HG02759 (cell line): ENCODE results near the gene TGFA.

Experiments
- ATAC-seq: cut with Tn5 transposase; IDR thresholded peaks from one replicate; pipeline ENCODE4 v1.9.1; 2021; ENCODE audit warnings: mild to moderate bottlenecking, moderate library complexity; ENCODE audit not compliant: unreplicated experiment

Gene TGFA

GRCh38 chr2:70553584-70554337, at the start of gene TGFA:
Gene TGFA, minus strand, starts transcription at chr2:70553826. Its CDS starts 59 bp downstream, at chr2:70553767.
- ATAC-seq, result peak; percentile 87

- ATAC-seq, result no peak
These were observed 49.4 kb upstream of the TGFA start for GRCh38 chr2:70603066-70603465.

- ATAC-seq, result no peak
These were observed 44.6 kb upstream of the TGFA start for GRCh38 chr2:70598197-70598596.

GRCh38 chr2:70596739-70597138, 43.1 kb upstream of the TGFA start:
- no peak for ATAC-seq

GRCh38 chr2:70596293-70596692, 42.7 kb upstream of the TGFA start:
- no peak for ATAC-seq

GRCh38 chr2:70583091-70583490, 29.5 kb upstream of the TGFA start:
- no peak for ATAC-seq

- ATAC-seq, result no peak
These were observed 26.7 kb upstream of the TGFA start for GRCh38 chr2:70580352-70580751.

- no peak for ATAC-seq
These were observed 21.0 kb upstream of the TGFA start for GRCh38 chr2:70574618-70575017.

- ATAC-seq, result no peak
These were observed 20.5 kb upstream of the TGFA start for GRCh38 chr2:70574109-70574508.

- no peak for ATAC-seq
These were observed 16.5 kb upstream of the TGFA start for GRCh38 chr2:70570041-70570661.

GRCh38 chr2:70569559-70569958, 15.9 kb upstream of the TGFA start:
- ATAC-seq, result no peak

GRCh38 chr2:70566906-70567305, 13.3 kb upstream of the TGFA start:
- ATAC-seq, result no peak

- ATAC-seq, result no peak
These were observed 12.8 kb upstream of the TGFA start for GRCh38 chr2:70566464-70566863.

- ATAC-seq, result no peak
These were observed 11.6 kb upstream of the TGFA start for GRCh38 chr2:70565039-70565731.

- ATAC-seq, result no peak
These were observed 8.3 kb upstream of the TGFA start for GRCh38 chr2:70561893-70562292.

GRCh38 chr2:70560442-70560841, 6.8 kb upstream of the TGFA start:
- no peak for ATAC-seq

GRCh38 chr2:70560040-70560439, 6.4 kb upstream of the TGFA start:
- no peak for ATAC-seq

- no peak for ATAC-seq
These were observed 4.7 kb upstream of the TGFA start for GRCh38 chr2:70558195-70558808.

- ATAC-seq, result no peak
These were observed 3.7 kb upstream of the TGFA start for GRCh38 chr2:70557171-70557838.

GRCh38 chr2:70556608-70557007, 3.0 kb upstream of the TGFA start:
- ATAC-seq, result no peak

- no peak for ATAC-seq
These were observed 789 bp upstream of the TGFA start for GRCh38 chr2:70554338-70554892.
